Epidermal melanocyte (primary cell): ENCODE measurements around the gene ZNF236.

Experiments used
- DNase-seq: peaks from one replicate; pipeline ENCODE4 v3.0.0; 2011; ENCODE audit warnings: low spot score; ENCODE audit not compliant: insufficient read length

Gene ZNF236

DNA sequence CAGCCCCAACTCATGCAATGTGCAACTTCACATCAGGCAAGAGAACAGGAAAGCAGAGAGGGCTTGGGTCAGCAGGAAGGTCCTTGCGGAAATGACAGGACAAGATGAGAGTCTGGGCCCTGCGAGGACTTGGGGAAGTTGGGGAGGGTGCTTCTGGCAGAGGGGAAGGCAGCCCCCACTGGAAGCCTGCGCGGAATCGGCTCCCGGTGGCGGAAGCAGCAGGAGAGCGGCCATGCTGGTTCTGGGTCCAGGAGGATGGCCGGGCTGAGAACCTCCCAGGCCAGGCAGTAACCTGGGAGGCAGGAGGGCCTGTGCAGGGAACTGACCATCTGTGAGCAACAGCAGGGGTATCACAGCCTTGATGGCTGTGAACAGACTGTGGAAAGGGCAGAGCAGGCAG, 197.3 kb downstream of the ZNF236 start:
- DNase-seq: no peak
